ENCODE measurements around the gene SEPHS2.
A peak's percentile ranks its signal among the peaks of the same experiment; 100 is the strongest.
"Not testable (repeated sequence)": the region's sequence is repeated elsewhere in the genome, so short reads cannot be mapped to it uniquely, and the experiment has no call there.

The SEPHS2 gene

DNA sequence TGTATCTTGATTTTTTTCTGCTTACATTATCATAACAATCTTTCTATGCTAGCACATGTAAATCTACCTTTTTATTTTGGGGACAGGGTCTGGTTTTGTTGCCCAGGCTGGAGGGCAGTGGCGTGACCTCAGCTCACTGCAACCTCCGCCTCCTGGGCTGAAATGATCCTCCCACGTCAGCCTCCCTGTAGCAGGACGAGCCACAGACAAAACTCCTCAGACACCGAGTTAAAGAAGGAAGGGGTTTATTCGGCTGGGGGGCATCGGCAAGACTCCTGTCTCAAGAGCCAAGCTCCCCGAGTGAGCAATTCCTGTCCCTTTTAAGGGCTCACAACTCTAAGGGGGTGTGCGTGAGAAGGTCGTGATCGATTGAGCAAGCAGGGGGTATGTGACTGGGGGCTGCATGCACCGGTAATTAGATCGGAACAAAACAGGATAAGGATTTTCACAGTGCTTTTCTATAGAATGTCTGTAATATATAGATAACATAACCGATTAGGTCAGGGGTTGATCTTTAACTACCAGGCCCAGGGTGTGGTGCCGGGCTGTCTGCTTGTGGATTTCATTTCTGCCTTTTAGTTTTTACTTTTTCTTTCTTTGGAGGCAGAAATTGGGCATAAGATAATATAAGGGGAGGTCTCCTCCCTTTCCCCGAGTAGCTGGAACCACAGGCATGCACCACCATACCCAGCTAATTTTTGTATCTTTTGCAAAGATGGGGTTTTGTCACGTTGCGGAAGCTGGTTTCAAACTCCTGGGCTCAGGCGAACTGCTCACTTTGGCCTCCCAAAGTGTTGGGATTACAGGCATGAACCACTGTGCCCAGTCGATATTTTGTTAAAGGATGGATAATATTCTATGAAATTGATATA lies 7.3 kb upstream of the SEPHS2 start:
- H3K9me3 ChIP-seq (ENCODE audit: control insufficient read depth in 5 of 5, low read length in 5 of 5); H3K4me3 ChIP-seq (ENCODE audit: low read depth in 1 of 5, low read length in 5 of 5); H3K27ac ChIP-seq (ENCODE audit: low read depth, low read length); H3K9ac ChIP-seq (ENCODE audit: low read length in 5 of 5); H3K36me3 ChIP-seq (ENCODE audit: control insufficient read depth in 5 of 5, insufficient read depth in 5 of 5, low read length in 5 of 5); H3K27me3 ChIP-seq (ENCODE audit: control insufficient read depth in 5 of 5, insufficient read depth in 4 of 5, low read length in 5 of 5); H3K4me1 ChIP-seq (ENCODE audit: control insufficient read depth in 5 of 5, insufficient read depth in 5 of 5, low read length in 5 of 5): not testable (repeated sequence)

DNA sequence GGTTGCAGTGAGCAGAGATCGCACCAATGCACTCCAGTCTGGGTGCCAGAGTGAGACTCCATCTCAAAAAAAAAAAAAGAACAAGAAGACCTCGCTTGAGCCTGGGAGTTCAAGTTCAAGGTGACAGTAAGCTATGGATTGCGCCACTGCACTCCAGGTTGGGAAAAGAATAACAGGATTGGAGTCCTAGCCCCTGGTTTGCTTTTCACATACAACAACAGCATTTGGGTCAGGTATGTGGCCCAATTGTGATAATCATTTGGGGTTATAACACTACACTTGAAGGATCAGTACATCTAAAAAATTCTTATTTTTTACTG lies 3.4 kb upstream of the SEPHS2 start:
- Histone ChIP-seq H3K27me3 (ENCODE audit: control insufficient read depth in 5 of 5, insufficient read depth in 4 of 5, low read length in 5 of 5) (no peaks in the 10 kb centered on the region), H3K27ac (ENCODE audit: low read depth, low read length) (no peak overlapping the region), H3K9me3 (ENCODE audit: control insufficient read depth in 5 of 5, low read length in 5 of 5) (no peaks in the 10 kb centered on the region), H3K9ac (ENCODE audit: low read length in 5 of 5) (no peak overlapping the region), H3K36me3 (ENCODE audit: control insufficient read depth in 5 of 5, insufficient read depth in 5 of 5, low read length in 5 of 5) (peaks cover 0 to 3% (median under 1%) of the 10 kb centered on the region in 5 donors), H3K4me3 (ENCODE audit: low read depth in 1 of 5, low read length in 5 of 5) (no peak overlapping the region), H3K4me1 (ENCODE audit: control insufficient read depth in 5 of 5, insufficient read depth in 5 of 5, low read length in 5 of 5) (peaks cover 5 to 21% (median 19%) of the 10 kb centered on the region in 5 donors)

DNA sequence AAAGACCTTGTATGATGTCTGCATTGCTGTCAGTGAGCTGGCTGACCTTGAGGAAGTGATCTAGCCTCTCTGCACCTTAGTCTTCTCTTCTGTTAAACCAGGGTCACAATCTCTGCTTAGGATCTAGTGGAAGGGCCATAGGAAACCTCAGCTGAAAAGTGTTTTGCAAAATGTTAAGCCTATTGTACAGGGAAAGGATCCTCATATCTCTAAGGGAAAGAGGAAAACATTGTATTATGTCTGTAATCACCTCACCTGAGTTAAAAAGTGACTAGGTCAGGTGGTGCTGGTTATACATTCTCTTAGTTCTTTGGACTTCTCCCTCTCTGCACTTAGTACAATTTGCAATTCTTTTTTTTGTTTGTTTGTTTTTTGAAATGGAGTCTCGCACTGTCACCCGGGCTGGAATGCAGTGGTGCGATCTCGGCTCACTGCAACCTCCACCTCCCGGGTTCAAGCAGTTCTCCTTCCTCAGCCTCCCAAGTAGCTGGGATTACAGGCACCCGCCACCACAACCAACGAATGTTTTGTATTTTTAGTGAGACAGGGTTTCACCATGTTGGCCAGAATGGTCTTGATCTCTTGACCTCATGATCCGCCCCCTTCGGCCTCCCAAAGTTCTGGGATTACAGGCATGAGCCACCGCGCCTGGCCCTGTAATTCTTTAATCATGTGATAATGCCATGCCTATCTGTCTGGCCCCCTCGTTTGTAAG lies 2.0 kb upstream of the SEPHS2 start:
- no peak overlapping the region for H3K4me3 ChIP-seq (ENCODE audit: low read depth in 1 of 5, low read length in 5 of 5)
- no peak overlapping the region for H3K9ac ChIP-seq (ENCODE audit: low read length in 5 of 5)
- no peaks in the 10 kb centered on the region for H3K9me3 ChIP-seq (ENCODE audit: control insufficient read depth in 5 of 5, low read length in 5 of 5)
- H3K36me3 ChIP-seq (ENCODE audit: control insufficient read depth in 5 of 5, insufficient read depth in 5 of 5, low read length in 5 of 5) = peaks cover 0 to 11% (median 3%) of the 10 kb centered on the region in 5 donors
- no peaks in the 10 kb centered on the region for H3K27me3 ChIP-seq (ENCODE audit: control insufficient read depth in 5 of 5, insufficient read depth in 4 of 5, low read length in 5 of 5)
- H3K4me1 ChIP-seq (ENCODE audit: control insufficient read depth in 5 of 5, insufficient read depth in 5 of 5, low read length in 5 of 5) = peaks cover 5 to 30% (median 24%) of the 10 kb centered on the region in 5 donors
- H3K27ac ChIP-seq (ENCODE audit: low read depth, low read length) = no peak overlapping the region

DNA sequence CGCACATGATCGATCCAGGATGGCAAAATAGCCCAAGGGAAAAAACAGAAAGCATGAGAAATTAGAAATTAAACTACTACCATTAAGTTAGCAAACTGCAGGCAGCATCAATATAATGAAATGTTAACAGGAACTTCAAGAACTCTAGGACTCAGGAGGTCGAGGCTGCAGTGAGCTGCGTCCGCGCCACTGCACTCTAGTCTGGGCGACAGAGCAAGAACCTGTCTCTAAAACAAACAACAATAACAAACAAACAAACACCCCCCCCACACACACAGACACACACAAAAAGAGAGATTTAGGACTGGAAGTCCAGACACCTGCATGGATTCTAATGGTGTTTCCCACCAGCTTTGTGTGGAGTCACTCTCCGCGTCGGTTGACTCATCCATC lies 525 bp upstream of the SEPHS2 start:
- Histone ChIP-seq H3K27me3 (ENCODE audit: control insufficient read depth in 5 of 5, insufficient read depth in 4 of 5, low read length in 5 of 5) (no peaks in the 10 kb centered on the region), H3K4me3 (ENCODE audit: low read depth in 1 of 5, low read length in 5 of 5) (peak overlapping the region; percentile 80 to 93 (median 88)), H3K27ac (ENCODE audit: low read depth, low read length) (peak overlapping the region; percentile 94), H3K36me3 (ENCODE audit: control insufficient read depth in 5 of 5, insufficient read depth in 5 of 5, low read length in 5 of 5) (peaks cover 0 to 11% (median 3%) of the 10 kb centered on the region in 5 donors), H3K9ac (ENCODE audit: low read length in 5 of 5) (peak overlapping the region in 3 of 5 donors; percentile 30 to 96 (median 74)), H3K4me1 (ENCODE audit: control insufficient read depth in 5 of 5, insufficient read depth in 5 of 5, low read length in 5 of 5) (peaks cover 5 to 30% (median 24%) of the 10 kb centered on the region in 5 donors), H3K9me3 (ENCODE audit: control insufficient read depth in 5 of 5, low read length in 5 of 5) (no peaks in the 10 kb centered on the region)

DNA sequence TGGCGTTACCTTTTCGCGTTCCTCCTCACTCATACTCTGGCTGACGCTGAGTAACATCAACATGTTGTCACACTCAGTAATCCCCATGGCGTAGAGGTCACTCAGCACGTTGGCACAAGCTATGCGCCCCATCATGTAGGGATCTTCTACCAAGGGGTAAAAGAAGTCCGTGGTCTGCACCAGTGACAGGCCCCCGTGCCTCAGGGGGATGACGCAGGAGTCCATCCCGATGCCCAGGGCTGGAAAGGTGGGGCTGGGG lies 596 bp downstream of the SEPHS2 start:
- Histone ChIP-seq H3K4me1 (ENCODE audit: control insufficient read depth in 5 of 5, insufficient read depth in 5 of 5, low read length in 5 of 5) (peaks cover 5 to 30% (median 24%) of the 10 kb centered on the region in 5 donors), H3K36me3 (ENCODE audit: control insufficient read depth in 5 of 5, insufficient read depth in 5 of 5, low read length in 5 of 5) (peaks cover 0 to 11% (median 3%) of the 10 kb centered on the region in 5 donors), H3K27ac (ENCODE audit: low read depth, low read length) (peak overlapping the region; percentile 94), H3K9ac (ENCODE audit: low read length in 5 of 5) (peak overlapping the region in 4 of 5 donors; percentile 96 to 99 (median 98)), H3K9me3 (ENCODE audit: control insufficient read depth in 5 of 5, low read length in 5 of 5) (no peaks in the 10 kb centered on the region), H3K27me3 (ENCODE audit: control insufficient read depth in 5 of 5, insufficient read depth in 4 of 5, low read length in 5 of 5) (no peaks in the 10 kb centered on the region), H3K4me3 (ENCODE audit: low read depth in 1 of 5, low read length in 5 of 5) (peak overlapping the region; percentile 88 to 94 (median 91))

DNA sequence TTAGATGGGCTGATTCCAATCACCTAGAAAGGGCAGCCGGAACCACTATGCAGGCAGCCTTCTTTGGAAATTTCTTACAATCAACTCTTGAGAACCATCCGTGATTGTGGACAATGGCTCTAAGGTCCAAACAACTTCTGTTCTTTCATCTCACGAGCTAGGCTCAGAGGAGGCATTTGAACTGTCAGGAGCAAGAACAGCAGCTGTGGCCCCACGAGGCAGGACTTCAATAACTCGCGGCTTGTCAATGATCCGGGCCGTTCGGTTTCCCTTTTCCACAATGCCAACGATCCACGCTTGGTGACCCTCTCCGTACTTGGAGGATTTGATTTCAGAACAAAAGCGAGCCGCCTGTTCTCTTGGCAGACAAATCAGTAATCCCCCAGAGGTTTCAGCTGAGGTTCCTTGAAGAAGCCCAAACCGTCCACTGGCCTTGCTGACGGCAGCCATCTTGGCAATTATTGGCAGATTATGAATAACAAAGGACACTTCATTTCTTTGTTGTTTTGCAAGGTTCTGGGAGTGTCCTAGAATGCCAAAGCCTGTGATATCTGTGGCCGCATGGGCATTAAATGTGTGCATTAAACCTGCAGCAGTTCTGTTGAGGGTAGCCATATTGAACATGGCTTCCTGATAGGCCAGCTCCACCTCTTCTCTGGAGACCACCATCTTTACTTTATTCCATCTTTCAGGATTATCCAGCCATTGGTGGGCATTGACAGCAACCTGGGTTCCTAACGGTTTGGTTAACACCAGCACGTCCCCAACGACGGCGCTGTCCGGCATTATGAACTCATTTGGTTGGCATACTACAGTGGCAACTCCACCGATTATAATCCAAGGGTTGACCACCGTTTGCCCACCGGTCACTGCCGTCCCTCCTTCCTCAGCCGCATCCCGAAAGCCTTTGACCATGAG lies 1.2 kb downstream of the SEPHS2 start:
- peak overlapping the region in 4 of 5 donors; percentile 96 to 99 (median 98) for H3K9ac ChIP-seq (ENCODE audit: low read length in 5 of 5)
- peaks cover 0 to 11% (median 3%) of the 10 kb centered on the region in 5 donors for H3K36me3 ChIP-seq (ENCODE audit: control insufficient read depth in 5 of 5, insufficient read depth in 5 of 5, low read length in 5 of 5)
- no peaks in the 10 kb centered on the region for H3K9me3 ChIP-seq (ENCODE audit: control insufficient read depth in 5 of 5, low read length in 5 of 5)
- H3K4me3 ChIP-seq (ENCODE audit: low read depth in 1 of 5, low read length in 5 of 5) = peak overlapping the region; percentile 88 to 94 (median 91)
- H3K27ac ChIP-seq (ENCODE audit: low read depth, low read length) = peak overlapping the region; percentile 94
- no peaks in the 10 kb centered on the region for H3K27me3 ChIP-seq (ENCODE audit: control insufficient read depth in 5 of 5, insufficient read depth in 4 of 5, low read length in 5 of 5)
- H3K4me1 ChIP-seq (ENCODE audit: control insufficient read depth in 5 of 5, insufficient read depth in 5 of 5, low read length in 5 of 5) = peaks cover 5 to 30% (median 24%) of the 10 kb centered on the region in 5 donors

DNA sequence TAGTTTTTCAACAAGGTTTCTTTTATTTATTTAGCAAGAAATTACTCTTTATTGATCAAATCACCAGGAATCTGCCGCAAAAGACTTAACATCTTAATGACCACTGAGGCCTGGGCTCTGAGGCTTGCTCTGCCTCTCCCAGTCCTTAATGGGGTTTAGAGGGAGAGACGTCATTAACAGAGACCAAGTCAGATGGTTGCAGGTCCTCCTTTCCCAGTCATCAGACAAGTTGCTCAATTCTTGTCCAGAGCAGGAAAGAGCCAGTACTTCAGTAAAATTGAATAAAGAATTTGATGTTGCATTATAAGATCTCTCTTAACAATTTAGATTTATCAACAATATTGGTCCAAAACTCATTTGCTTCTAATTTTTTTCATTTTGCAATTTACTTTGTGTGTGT lies 2.0 kb downstream of the SEPHS2 start:
- no peak overlapping the region for H3K27ac ChIP-seq (ENCODE audit: low read depth, low read length)
- H3K27me3 ChIP-seq (ENCODE audit: control insufficient read depth in 5 of 5, insufficient read depth in 4 of 5, low read length in 5 of 5) = no peaks in the 10 kb centered on the region
- H3K36me3 ChIP-seq (ENCODE audit: control insufficient read depth in 5 of 5, insufficient read depth in 5 of 5, low read length in 5 of 5) = peaks cover 0 to 11% (median 3%) of the 10 kb centered on the region in 5 donors
- H3K9me3 ChIP-seq (ENCODE audit: control insufficient read depth in 5 of 5, low read length in 5 of 5) = no peaks in the 10 kb centered on the region
- H3K4me1 ChIP-seq (ENCODE audit: control insufficient read depth in 5 of 5, insufficient read depth in 5 of 5, low read length in 5 of 5) = peaks cover 5 to 30% (median 24%) of the 10 kb centered on the region in 5 donors
- no peak overlapping the region for H3K9ac ChIP-seq (ENCODE audit: low read length in 5 of 5)
- peak overlapping the region in 1 of 5 donors; percentile 91 for H3K4me3 ChIP-seq (ENCODE audit: low read depth in 1 of 5, low read length in 5 of 5)

DNA sequence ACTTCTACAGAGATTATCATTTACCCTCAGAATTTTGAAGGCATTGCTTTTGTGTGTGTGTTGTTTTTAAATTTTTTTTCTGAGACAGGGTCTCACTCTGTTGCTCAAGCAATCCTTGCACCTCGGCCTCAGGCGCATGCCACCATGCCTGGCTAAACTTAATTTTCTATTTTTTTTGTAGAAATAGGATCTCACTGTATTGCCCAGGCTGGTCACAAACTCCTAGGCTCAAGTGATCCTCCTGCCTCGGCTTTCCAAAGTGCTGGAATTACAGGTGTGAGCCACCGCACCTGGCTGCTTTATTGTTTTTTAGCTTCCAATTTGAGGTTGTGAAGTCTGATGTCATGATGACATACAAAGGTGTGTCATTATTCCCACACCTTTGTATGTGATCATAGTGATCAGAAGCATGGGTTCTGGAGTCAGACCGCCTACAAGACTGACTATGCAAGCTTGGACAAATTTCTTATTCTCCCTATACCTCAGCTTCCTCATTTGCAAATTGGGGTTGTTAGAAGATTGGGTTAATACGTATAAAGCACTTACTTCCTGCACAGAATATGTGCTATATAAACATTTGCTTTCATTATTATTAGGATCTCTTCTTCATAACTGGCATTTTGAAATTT lies 5.8 kb downstream of the SEPHS2 start:
- Histone ChIP-seq H3K9me3 (ENCODE audit: control insufficient read depth in 5 of 5, low read length in 5 of 5) (no peaks in the 10 kb centered on the region), H3K4me3 (ENCODE audit: low read depth in 1 of 5, low read length in 5 of 5) (no peak overlapping the region), H3K36me3 (ENCODE audit: control insufficient read depth in 5 of 5, insufficient read depth in 5 of 5, low read length in 5 of 5) (peaks cover 0 to 11% (median 3%) of the 10 kb centered on the region in 5 donors), H3K4me1 (ENCODE audit: control insufficient read depth in 5 of 5, insufficient read depth in 5 of 5, low read length in 5 of 5) (peaks cover 2 to 16% (median 15%) of the 10 kb centered on the region in 5 donors), H3K27ac (ENCODE audit: low read depth, low read length) (no peak overlapping the region), H3K9ac (ENCODE audit: low read length in 5 of 5) (no peak overlapping the region), H3K27me3 (ENCODE audit: control insufficient read depth in 5 of 5, insufficient read depth in 4 of 5, low read length in 5 of 5) (no peaks in the 10 kb centered on the region)

DNA sequence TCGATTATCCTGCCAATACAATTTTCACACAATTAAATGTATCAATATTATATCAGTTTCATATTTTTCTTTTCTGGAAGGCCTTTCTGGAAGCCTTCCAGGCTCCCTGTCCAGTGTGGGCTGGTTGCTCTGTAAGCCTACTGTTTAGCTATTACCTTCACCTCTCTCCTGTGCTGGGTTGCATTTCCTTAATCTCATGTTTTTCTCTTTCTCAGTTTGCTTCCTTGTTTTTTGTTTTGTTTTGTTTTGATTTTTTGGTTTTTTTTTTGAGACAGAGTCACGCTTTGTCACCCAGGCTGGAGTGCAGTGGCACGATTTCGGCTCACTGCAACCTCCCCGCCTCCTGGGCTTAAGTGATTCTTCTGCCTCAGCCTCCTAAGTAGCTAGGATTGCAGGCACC lies 6.8 kb downstream of the SEPHS2 start:
- Histone ChIP-seq H3K27me3 (ENCODE audit: control insufficient read depth in 5 of 5, insufficient read depth in 4 of 5, low read length in 5 of 5) (no peaks in the 10 kb centered on the region), H3K36me3 (ENCODE audit: control insufficient read depth in 5 of 5, insufficient read depth in 5 of 5, low read length in 5 of 5) (peaks cover 0 to 8% (median 0%) of the 10 kb centered on the region in 5 donors), H3K4me1 (ENCODE audit: control insufficient read depth in 5 of 5, insufficient read depth in 5 of 5, low read length in 5 of 5) (peaks cover 0 to 6% (median 5%) of the 10 kb centered on the region in 5 donors), H3K9me3 (ENCODE audit: control insufficient read depth in 5 of 5, low read length in 5 of 5) (no peaks in the 10 kb centered on the region), H3K9ac (ENCODE audit: low read length in 5 of 5) (no peak overlapping the region), H3K4me3 (ENCODE audit: low read depth in 1 of 5, low read length in 5 of 5) (no peak overlapping the region), H3K27ac (ENCODE audit: low read depth, low read length) (no peak overlapping the region)
